Raji (cell line): Measurements from ENCODE around the gene FGF18.

Experiments
- POLR2A ChIP-seq: IDR thresholded peaks from 2 replicates; pipeline ENCODE4 v1.6.1; 2011; ENCODE audit warnings: low read depth, low read length, control low read depth; ENCODE audit not compliant: insufficient read depth

FGF18 gene

GRCh38 chr5:171432076-171432475 is 12.6 kb downstream of the FGF18 start:
- TF ChIP-seq POLR2A: no peak

DNA sequence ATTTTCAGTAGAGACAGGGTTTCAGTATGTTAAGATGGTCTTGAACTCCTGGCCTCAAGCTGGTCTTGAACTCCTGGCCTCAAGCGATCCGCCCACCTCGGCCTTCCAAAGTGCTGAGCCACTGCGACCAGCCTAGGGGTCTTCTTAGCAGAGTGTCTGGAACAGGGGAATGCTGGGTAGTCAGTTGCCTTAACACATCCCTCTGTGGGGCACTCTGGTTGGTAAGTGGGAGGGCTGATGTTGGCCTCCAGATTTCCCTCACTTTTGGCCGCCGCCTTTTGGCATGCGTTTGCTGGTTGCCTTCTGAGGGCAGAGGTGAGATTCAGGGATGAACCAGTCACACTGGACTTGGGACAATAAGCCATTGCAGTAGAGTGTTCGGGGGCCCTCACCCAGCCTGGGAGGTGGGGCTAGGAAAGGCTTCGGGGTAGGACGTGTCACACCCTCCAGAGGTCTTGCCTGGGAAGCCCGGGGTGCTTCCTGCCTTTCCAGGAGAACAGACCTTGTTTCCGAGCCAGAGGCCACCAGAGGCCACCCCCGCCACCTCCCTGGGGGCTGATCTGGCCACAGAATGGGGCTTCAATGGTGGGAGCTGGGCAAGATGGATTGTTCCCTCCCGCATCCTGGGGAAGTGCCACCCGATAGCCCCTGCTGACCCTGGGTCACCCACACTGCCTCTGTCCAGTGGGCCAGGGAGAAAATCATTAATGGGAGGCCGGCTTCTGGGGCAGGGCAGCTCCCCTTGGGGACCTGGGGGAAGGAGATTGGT is 13.3 kb downstream of the FGF18 start:
- no peak for TF ChIP-seq POLR2A

DNA sequence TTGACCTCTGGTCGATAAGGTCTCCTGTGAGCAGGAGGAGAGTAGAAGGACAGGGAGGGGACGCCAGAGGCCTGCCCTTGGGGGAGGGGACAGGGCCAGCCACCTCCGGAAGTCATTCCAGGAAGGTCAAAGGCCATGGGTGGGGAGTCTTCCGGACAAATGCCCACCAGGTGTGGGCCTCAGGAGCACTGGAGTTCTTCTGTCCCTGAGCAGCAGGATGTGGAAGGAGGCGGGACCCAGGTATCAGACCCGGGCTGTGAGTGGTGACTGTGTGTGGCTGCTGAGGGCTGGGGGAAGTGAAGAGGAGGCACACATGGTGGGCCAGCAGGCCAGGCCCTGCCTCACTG is 13.9 kb downstream of the FGF18 start:
- TF ChIP-seq POLR2A: no peak

- TF ChIP-seq POLR2A: no peak
These were observed 14.7 kb downstream of the FGF18 start for GRCh38 chr5:171433982-171434676.

DNA sequence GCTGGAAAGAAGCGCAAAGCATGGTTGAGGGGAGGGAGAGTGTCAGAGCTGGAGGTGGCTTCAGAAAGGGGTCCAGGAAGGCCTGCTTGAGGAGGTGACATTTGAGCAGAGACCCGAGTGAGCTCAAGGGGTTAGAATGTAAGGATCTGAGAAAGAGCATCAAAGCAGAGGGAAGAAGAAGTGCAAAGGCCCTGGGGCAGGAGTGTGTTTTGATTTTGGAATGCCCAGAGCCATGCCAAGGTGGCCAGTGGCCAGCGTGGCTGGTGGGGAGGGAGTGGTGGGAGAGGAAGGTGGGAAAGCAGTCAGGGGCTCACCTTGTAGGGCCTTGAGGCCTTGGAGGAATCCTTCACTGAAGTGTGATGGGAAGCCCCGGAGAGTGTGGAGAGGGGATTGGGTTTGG is 15.4 kb downstream of the FGF18 start:
- TF ChIP-seq POLR2A: no peak

GRCh38 chr5:171435908-171436307 is 16.5 kb downstream of the FGF18 start:
- no peak for TF ChIP-seq POLR2A

- TF ChIP-seq POLR2A: no peak
These were observed 17.4 kb downstream of the FGF18 start for GRCh38 chr5:171436804-171437285.

DNA sequence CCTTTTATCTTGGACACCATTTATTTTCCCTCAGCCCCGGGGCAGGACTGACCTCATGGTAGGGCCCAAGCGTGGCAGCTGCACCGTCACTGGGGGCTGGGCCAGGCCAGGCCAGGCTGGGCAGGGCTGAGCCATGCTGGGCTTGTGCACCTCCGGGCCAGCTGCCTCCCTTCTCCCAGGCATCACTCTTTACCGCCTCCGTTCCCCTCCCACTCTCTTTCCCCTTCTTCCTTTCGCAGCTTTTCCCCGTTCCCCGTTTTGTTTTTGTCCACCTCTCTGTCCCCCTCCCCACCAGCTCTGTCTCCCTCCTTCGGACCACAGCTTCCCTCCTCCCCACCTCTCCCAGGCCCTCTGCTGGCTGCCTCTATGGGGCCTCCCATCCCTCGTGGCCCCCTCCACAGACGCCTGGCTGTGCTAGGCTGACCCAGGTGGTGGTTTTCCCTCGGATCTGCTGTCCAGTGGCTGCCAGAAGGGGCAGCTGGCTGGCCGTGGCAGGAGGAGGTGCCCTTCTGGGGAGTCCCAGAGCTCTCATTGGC is 17.9 kb downstream of the FGF18 start:
- no peak for TF ChIP-seq POLR2A

- no peak for TF ChIP-seq POLR2A
These were observed 19.3 kb downstream of the FGF18 start for GRCh38 chr5:171438738-171439137.

DNA sequence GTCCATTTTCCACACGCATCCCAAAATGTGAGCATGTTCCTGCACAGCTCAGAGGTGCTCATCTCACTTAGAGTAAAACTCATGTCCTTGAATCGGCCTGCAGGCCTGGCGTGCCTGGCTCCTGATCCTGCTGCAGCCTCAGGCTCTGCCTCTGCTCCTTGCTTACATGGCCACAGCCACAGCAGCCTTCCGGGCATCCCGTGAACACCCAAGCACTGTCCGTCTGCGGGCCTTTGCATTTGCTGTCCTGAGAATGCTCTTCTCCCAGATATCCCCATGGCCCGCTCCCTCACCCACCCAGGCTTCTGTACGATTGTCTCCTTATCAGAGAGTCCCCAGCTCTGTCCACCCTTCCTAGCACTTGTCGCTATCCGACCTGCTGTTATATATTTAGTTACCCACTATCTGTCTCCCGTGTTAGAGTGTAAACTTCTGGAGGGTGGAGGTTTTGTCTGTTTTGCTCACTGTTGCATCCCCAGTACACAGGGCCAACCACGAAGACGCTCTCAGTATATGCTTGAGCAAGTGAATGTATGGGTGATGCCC is 21.9 kb downstream of the FGF18 start:
- no peak for TF ChIP-seq POLR2A

DNA sequence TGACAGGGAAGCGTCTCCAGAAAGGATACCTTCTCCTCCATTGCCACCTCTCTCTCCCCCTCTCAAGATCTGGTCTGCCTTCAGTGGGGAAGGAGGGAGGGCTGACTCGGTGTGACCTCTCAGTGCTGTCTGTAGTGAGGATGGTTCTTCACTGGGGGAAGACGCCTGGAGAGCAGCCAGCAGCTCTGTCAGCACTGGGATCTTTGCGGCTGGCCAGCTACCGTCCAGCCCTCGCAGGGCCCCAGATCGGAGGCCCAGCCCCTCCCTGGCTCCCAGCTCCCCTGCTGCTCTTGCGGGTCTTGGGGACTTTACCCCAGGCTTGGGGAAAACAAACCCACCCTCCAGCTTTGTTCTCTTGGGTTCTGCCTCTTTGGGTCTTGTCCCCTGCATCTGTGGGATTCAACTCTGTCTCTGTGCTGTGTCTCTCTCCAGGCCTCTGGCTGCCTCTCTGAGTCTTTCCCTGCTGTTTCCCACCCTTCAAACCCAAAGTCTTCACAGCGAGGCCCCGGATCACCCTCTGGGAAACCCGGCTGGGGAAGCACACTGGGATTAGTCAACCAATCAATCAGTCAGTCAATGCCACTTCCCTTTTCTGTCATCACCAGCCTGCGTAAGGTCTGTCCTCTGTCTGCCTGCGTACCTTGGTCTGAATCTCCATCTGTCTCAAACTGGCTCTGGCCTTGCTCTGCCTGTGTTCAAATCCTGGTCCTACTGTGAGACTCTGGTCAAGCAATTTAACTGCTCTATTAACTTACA is 23.0 kb downstream of the FGF18 start:
- no peak for TF ChIP-seq POLR2A

DNA sequence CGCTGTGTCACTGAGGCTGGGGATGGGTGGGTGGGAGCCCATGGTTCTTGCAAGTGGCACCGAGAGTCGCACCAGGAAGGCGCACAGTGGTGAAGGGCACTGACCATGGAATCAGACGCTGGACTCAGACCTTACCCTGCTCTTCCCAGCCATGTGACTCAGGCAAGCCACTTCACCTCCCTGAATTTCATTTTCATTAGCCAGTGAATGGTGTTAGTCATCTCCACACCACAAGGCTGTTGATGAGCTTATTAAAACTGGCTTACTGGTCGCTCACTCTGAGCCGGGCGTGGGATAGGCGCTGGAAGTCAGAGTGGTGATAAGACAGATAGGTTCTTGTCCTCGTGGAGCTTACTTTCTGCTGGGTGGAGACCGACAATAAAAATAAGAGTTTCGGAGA is 25.1 kb downstream of the FGF18 start:
- TF ChIP-seq POLR2A: no peak

DNA sequence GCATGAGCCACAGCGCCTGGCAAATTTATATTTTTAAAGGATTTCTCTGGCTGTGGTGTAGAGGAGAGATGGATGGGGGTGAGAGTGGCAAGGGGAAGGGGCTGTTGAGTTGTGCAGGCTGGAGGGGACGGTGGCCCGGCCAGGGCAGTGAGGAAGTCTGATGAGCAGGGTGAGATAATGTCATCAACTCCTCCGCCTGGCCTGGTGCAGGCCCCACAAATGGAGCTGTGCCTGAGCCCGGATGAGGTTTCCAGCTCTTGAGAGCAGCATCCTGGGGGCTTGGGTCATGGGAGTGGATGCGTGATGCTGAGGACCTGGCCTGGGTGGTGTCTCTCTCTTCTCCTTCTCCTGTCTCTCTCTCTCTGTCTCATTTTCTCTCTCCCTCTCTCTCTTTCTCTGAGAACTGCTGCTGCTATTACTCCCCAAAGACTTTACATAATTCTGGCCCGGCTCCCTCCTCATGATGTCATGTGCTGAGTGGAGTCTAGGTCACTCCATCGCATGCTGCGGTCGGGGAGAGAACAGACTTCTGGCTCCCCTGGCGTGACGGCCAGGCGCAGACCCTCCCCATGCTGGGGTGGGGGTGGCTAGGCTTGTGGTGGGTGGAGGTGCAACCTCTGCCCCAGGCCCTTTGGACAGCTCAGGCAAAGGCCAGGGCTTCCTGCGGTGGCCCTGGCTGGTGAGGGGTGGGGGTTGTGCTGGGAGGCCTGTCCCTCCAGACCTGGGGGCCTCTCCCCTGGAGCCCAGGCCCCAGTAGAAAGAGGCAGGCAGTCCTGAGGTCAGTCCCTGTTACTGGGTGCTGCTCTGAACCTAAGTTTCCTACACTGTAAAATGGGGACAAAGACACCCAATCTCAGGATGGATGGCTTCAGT is 26.4 kb downstream of the FGF18 start:
- TF ChIP-seq POLR2A: no peak

DNA sequence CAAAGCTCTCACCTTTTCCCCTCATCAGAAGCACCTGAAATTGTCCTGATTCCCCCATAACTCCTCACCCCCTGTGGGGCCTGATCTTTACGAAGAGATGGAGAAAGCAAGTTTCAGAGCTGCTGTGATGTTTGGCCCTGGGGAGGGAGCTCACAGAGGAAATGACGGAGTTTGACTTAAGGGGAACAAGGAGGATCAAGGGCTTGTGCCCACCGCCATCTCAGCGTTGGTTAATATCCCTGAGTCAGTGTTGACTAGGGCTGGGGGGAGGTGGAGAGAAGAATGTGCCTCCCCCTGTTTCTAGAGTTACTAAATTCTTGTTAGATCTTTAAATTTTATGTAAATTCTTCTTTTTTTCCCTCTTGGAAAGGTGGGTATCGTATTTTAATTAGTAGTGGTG is 27.8 kb downstream of the FGF18 start:
- TF ChIP-seq POLR2A: no peak
